HCT116 (cell line): ENCODE measurements around the gene TFIP11. TPM values are rescaled to one million over a fixed set of nuclear protein-coding genes. Genes with fewer than 3 reads are reported as not detected.

ENCODE experiments used
- ATAC-seq: fragments of 200-7000 bp; cut with Tn5 transposase; 2 replicates; pipeline ENCODE4 v1.9.1; 2020; ENCODE audit warnings: mild to moderate bottlenecking, moderate library complexity
- BruUV-seq: library from RNA; stranded (reverse); fragments of 400-500 nt; replicated peaks from 2 replicates; lab custom pipeline; 2021; lab: Mats Ljungman, UMichigan
- CTCF ChIA-PET: fragments of 300-600 bp; sonication (Branson Sonifier 250); formaldehyde crosslinking; loops from one replicate; lab custom pipeline; 2021; ENCODE audit warnings: antibody characterized with exemption; lab: Charles Lee
- POLR2A ChIA-PET: fragments of 300-600, 350-600 bp; sonication (Branson Sonifier 250); formaldehyde crosslinking; loops from one replicate; lab custom pipeline; 2021; ENCODE audit warnings: antibody characterized with exemption; lab: Charles Lee
- RAD21 ChIA-PET, 2 experiments: fragments of 300-600 bp; sonication (Branson Sonifier 250); formaldehyde crosslinking; loops; one replicate each; lab custom pipeline; 2023; ENCODE audit warnings: low total read pairs in 2 of 2; ENCODE audit not compliant: uncharacterized antibody in 2 of 2, unreplicated experiment in 2 of 2, low non-redundant PET in 1 of 2; lab: Charles Lee
- DNase-seq: peaks from one replicate; pipeline ENCODE4 v3.0.0-alpha.2; 2010; ENCODE audit warnings: low read depth, low spot score
- H2AFZ ChIP-seq: fragments of 200-600 bp; shearing (Covaris generic), sonication (generic); 2 replicates; pipeline ENCODE4 v1.6.1; 2017; ENCODE audit warnings: low read depth, mixed run types, mixed read lengths, antibody characterized with exemption, low read length; ENCODE audit not compliant: poor library complexity, severe bottlenecking
- H3K27ac ChIP-seq: 2 replicates; pipeline ENCODE4 v1.5.1; 2012; ENCODE audit warnings: low read depth, low read length
- H3K27me3 ChIP-seq: fragments of 200-600 bp; sonication (generic); 2 replicates; pipeline ENCODE4 v1.6.1; 2016; ENCODE audit warnings: mixed run types, low read length, mixed read lengths; ENCODE audit not compliant: insufficient read depth
- H3K36me3 ChIP-seq, 2 experiments: fragments of 200-500 bp in 1 of 2; fragments of 200-600 bp in 1 of 2; sonication (Bioruptor generic) in 1 of 2; sonication (generic) in 1 of 2; 2 replicates each; pipeline versions ENCODE4 v1.5.1 to v1.6.1; 2014 to 2016; ENCODE audit warnings: low read length in 2 of 2, inconsistent platforms in 1 of 2, mixed read lengths in 1 of 2, mixed run types in 1 of 2; ENCODE audit not compliant: insufficient read depth in 2 of 2, control insufficient read depth in 1 of 2
- H3K4me1 ChIP-seq, 2 experiments: fragments of 200-600 bp in 1 of 2; sonication (generic) in 1 of 2; 2 replicates each; pipeline versions ENCODE4 v1.5.1 to v1.6.1; 2012 to 2017; ENCODE audit warnings: low read length in 2 of 2, inconsistent platforms in 1 of 2, mild to moderate bottlenecking in 1 of 2, mixed read lengths in 1 of 2, mixed run types in 1 of 2, moderate library complexity in 1 of 2; ENCODE audit not compliant: insufficient read depth in 2 of 2, control insufficient read depth in 1 of 2
- H3K4me2 ChIP-seq: fragments of 200-600 bp; sonication (generic); 2 replicates; pipeline ENCODE4 v1.6.1; 2017; ENCODE audit warnings: mixed run types, low read length, mixed read lengths
- H3K4me3 ChIP-seq, 2 experiments: fragments of 200-600 bp in 1 of 2; sonication (generic) in 1 of 2; replicated peaks in 1 of 2; 2 replicates each; pipeline ENCODE4 v1.5.1; 2011 to 2016; ENCODE audit warnings: low read length in 2 of 2, control low read depth in 1 of 2, low read depth in 1 of 2, mild to moderate bottlenecking in 1 of 2, mixed read lengths in 1 of 2, mixed run types in 1 of 2
- H3K79me2 ChIP-seq: fragments of 200-600 bp; sonication (generic); 2 replicates; pipeline ENCODE4 v1.6.1; 2017; ENCODE audit warnings: mild to moderate bottlenecking, mixed run types, low read length, moderate library complexity, mixed read lengths; ENCODE audit not compliant: insufficient read depth
- H3K9ac ChIP-seq: fragments of 200-600 bp; sonication (generic); 2 replicates; pipeline ENCODE4 v1.6.1; 2016; ENCODE audit warnings: low read length, mixed read lengths
- H3K9me2 ChIP-seq: fragments of 200-600 bp; sonication (generic), shearing (Covaris generic); 2 replicates; pipeline ENCODE4 v1.6.1; 2017; ENCODE audit warnings: mixed run types, mild to moderate bottlenecking, moderate library complexity; ENCODE audit not compliant: insufficient read depth
- H3K9me3 ChIP-seq, 2 experiments: fragments of 200-500 bp in 1 of 2; fragments of 200-600 bp in 1 of 2; sonication (Bioruptor generic) in 1 of 2; sonication (generic) in 1 of 2; 2 replicates each; pipeline ENCODE4 v1.6.1; 2014 to 2017; ENCODE audit warnings: low read length in 2 of 2, mixed read lengths in 2 of 2, inconsistent platforms in 1 of 2, low read depth in 1 of 2, mild to moderate bottlenecking in 1 of 2, mixed run types in 1 of 2, moderate library complexity in 1 of 2; ENCODE audit not compliant: control insufficient read depth in 1 of 2, insufficient read depth in 1 of 2
- H4K20me1 ChIP-seq: fragments of 200-600 bp; sonication (generic), shearing (Covaris generic); 2 replicates; pipeline ENCODE4 v1.6.1; 2017; ENCODE audit warnings: mixed run types, mild to moderate bottlenecking, moderate library complexity; ENCODE audit not compliant: insufficient read depth
- ATF3 ChIP-seq: IDR thresholded peaks from 2 replicates; pipeline ENCODE4 v1.6.1; 2012
- CEBPB ChIP-seq: IDR thresholded peaks from 2 replicates; pipeline ENCODE4 v1.6.1; 2012; ENCODE audit warnings: low read depth
- EGR1 ChIP-seq: IDR thresholded peaks from 2 replicates; pipeline ENCODE4 v1.6.1; 2012; ENCODE audit warnings: low read depth
- ELF1 ChIP-seq: IDR thresholded peaks from 2 replicates; pipeline ENCODE4 v1.6.1; 2012; ENCODE audit warnings: low read depth, borderline replicate concordance
- EZH2 ChIP-seq: fragments of 200-600 bp; sonication (generic); IDR thresholded peaks from 2 replicates; pipeline ENCODE4 v1.6.1; 2017; ENCODE audit warnings: antibody characterized with exemption, mixed run types
- FOSL1 ChIP-seq: IDR thresholded peaks from 2 replicates; pipeline ENCODE4 v1.6.1; 2012; ENCODE audit warnings: low read depth
- JUND ChIP-seq: IDR thresholded peaks from 2 replicates; pipeline ENCODE4 v1.6.1; 2012
- MAX ChIP-seq: IDR thresholded peaks from 2 replicates; pipeline ENCODE4 v1.6.1; 2012
- RAD21 ChIP-seq: IDR thresholded peaks from 2 replicates; pipeline ENCODE4 v1.6.1; 2012; ENCODE audit warnings: low read depth, mild to moderate bottlenecking
- REST ChIP-seq: IDR thresholded peaks from 2 replicates; pipeline ENCODE4 v1.6.1; 2012; ENCODE audit warnings: low read depth
- SIN3A ChIP-seq: IDR thresholded peaks from 2 replicates; pipeline ENCODE4 v1.6.1; 2012; ENCODE audit warnings: low read depth
- YY1 ChIP-seq: IDR thresholded peaks from 2 replicates; pipeline ENCODE4 v1.6.1; 2011; ENCODE audit warnings: low read length, low read depth, moderate library complexity, mild to moderate bottlenecking; ENCODE audit not compliant: insufficient replicate concordance; ENCODE audit errors: extremely low read depth
- ZFX ChIP-seq: fragments of 450-650 bp; IDR thresholded peaks from 2 replicates; pipeline ENCODE4 v1.6.1; 2017
- intact Hi-C: fragments of 100-400 bp; cut with micrococcal nuclease; formaldehyde crosslinking; loops from 2 replicates; pipeline ENCODE4 v1.10.0; 2022
- total RNA-seq: library from RNA; stranded (reverse); gene quantifications from one replicate; pipeline ENCODE4 v1.2.1, GENCODE V29; 2021; ENCODE audit not compliant: unreplicated experiment

Gene TFIP11
- total RNA-seq, 1 experiment from 2014 or later = 28.1 TPM

- no peaks in the 10 kb centered on the region for H3K79me2 ChIP-seq
- no peak overlapping the region for H3K9ac ChIP-seq
- H3K36me3 ChIP-seq = no peaks in the 10 kb centered on the region
- CTCF ChIA-PET = no interaction called here
- no peak overlapping the region for H3K4me3 ChIP-seq
- no peaks in the 10 kb centered on the region for H3K9me2 ChIP-seq
- H3K27ac ChIP-seq = no peak overlapping the region
- RAD21 ChIA-PET = no interaction called here
- intact Hi-C loops = no loop called here
- no peak overlapping the region for H2AFZ ChIP-seq
- POLR2A ChIA-PET = interaction anchor here (0.6 kb wide), 1 partner anchor 37 kb away, joined by 3 read pairs; no protein-coding TSS in a partner anchor
- no peak for DNase-seq
- H3K27me3 ChIP-seq = no peaks in the 10 kb centered on the region
- no peaks in the 10 kb centered on the region for H3K9me3 ChIP-seq
- H3K4me1 ChIP-seq = peaks cover 13 to 17% of the 10 kb centered on the region in 2 experiments
- ATAC-seq = no peak
- no peak for TF ChIP-seq FOSL1
- TF ChIP-seq SIN3A = no peak
- no peak for TF ChIP-seq ELF1
- TF ChIP-seq EZH2 = no peak
- no peak for TF ChIP-seq EGR1
- no peak for TF ChIP-seq RAD21
- TF ChIP-seq ZFX = no peak
- no peak for TF ChIP-seq MAX
- no peak for TF ChIP-seq REST
- TF ChIP-seq JUND = no peak
- TF ChIP-seq CEBPB = no peak
- no peak for TF ChIP-seq ATF3
- no peak for TF ChIP-seq YY1
- H3K4me2 ChIP-seq = no peak overlapping the region
- no peaks in the 10 kb centered on the region for H4K20me1 ChIP-seq
- BruUV-seq = no TSS peak
These were observed 36.0 kb upstream of the TFIP11 start for GRCh38 chr22:26548303-26548702.
